ENCODE data around the gene C1S.
A peak's percentile ranks its signal among the peaks of the same experiment; 100 is the strongest.

C1S gene

GRCh38 chr12:7109572-7109920, 49.0 kb downstream of the C1S start:
- no peak for DNase-seq (ENCODE audit: low read depth)
- TF ChIP-seq CTCF (IDR thresholded peaks at IDR 0.05; ENCODE audit: control insufficient read depth, insufficient read depth, low read depth, low read length, missing control alignments), result no peak

GRCh38 chr12:7110661-7111060, 50.1 kb downstream of the C1S start:
- TF ChIP-seq CTCF (IDR thresholded peaks at IDR 0.05; ENCODE audit: control insufficient read depth, insufficient read depth, low read depth, low read length, missing control alignments), result no peak
- no peak overlapping the region for H3K4me3 ChIP-seq (ENCODE audit: control insufficient read depth, low read depth, low read length)
- no peak for DNase-seq (ENCODE audit: low read depth)

More at GRCh38 chr12:7109572-7109920, 49.0 kb downstream of the C1S start:
- peak overlapping the region; percentile 63 for H3K4me3 ChIP-seq (ENCODE audit: control insufficient read depth, low read depth, low read length)

GRCh38 chr12:7112041-7112440, 51.5 kb downstream of the C1S start:
- H3K4me3 ChIP-seq (ENCODE audit: control insufficient read depth, low read depth, low read length), result no peak overlapping the region
- no peak for TF ChIP-seq CTCF (IDR thresholded peaks at IDR 0.05; ENCODE audit: control insufficient read depth, insufficient read depth, low read depth, low read length, missing control alignments)
- DNase-seq (ENCODE audit: low read depth), result no peak

- H3K4me3 ChIP-seq (ENCODE audit: control insufficient read depth, low read depth, low read length), result no peak overlapping the region
- DNase-seq (ENCODE audit: low read depth), result no peak
- TF ChIP-seq CTCF (IDR thresholded peaks at IDR 0.05; ENCODE audit: control insufficient read depth, insufficient read depth, low read depth, low read length, missing control alignments), result peak; percentile 83
These were observed 52.9 kb downstream of the C1S start for GRCh38 chr12:7113389-7113871.

GRCh38 chr12:7114008-7114407, 53.5 kb downstream of the C1S start:
- no peak for DNase-seq (ENCODE audit: low read depth)
- H3K4me3 ChIP-seq (ENCODE audit: control insufficient read depth, low read depth, low read length), result no peak overlapping the region
- no peak for TF ChIP-seq CTCF (IDR thresholded peaks at IDR 0.05; ENCODE audit: control insufficient read depth, insufficient read depth, low read depth, low read length, missing control alignments)

GRCh38 chr12:7114851-7115250, 54.3 kb downstream of the C1S start:
- DNase-seq (ENCODE audit: low read depth), result no peak
- no peak overlapping the region for H3K4me3 ChIP-seq (ENCODE audit: control insufficient read depth, low read depth, low read length)
- TF ChIP-seq CTCF (IDR thresholded peaks at IDR 0.05; ENCODE audit: control insufficient read depth, insufficient read depth, low read depth, low read length, missing control alignments), result no peak

GRCh38 chr12:7116196-7116595, 55.7 kb downstream of the C1S start:
- no peak for TF ChIP-seq CTCF (IDR thresholded peaks at IDR 0.05; ENCODE audit: control insufficient read depth, insufficient read depth, low read depth, low read length, missing control alignments)
- H3K4me3 ChIP-seq (ENCODE audit: control insufficient read depth, low read depth, low read length), result no peak overlapping the region
- DNase-seq (ENCODE audit: low read depth), result no peak

Measured in AG09309 (cell line).